IMR-90 (cell line): ENCODE measurements around the gene BRD3. TPM values are rescaled to one million over a fixed set of nuclear protein-coding genes. Genes with fewer than 3 reads are reported as not detected.

Experiments
- ATAC-seq: fragments of 200-7000 bp; cut with Tn5 transposase; 2 replicates; pipeline ENCODE4 v1.9.1; 2020; ENCODE audit warnings: low read depth, mild to moderate bottlenecking, moderate library complexity
- BruUV-seq: library from RNA; stranded (reverse); fragments of 400-500 nt; replicated peaks from 2 replicates; lab custom pipeline; 2021; lab: Mats Ljungman, UMichigan
- CTCF ChIA-PET: fragments of 300-600 bp; formaldehyde crosslinking; extraction: SDS; loops from one replicate; lab custom pipeline; 2021; ENCODE audit warnings: antibody characterized with exemption; lab: Yijun Ruan, JAX
- POLR2A ChIA-PET: fragments of 300-600 bp; sonication (Branson Sonifier 250); formaldehyde crosslinking; loops from one replicate; lab custom pipeline; 2022; ENCODE audit warnings: antibody characterized with exemption; ENCODE audit not compliant: unreplicated experiment; lab: Charles Lee
- DNase-seq: peaks from one replicate; pipeline ENCODE4 v3.0.0; 2013
- H2AFZ ChIP-seq: replicated peaks from 2 replicates; pipeline ENCODE3; 2013; ENCODE audit warnings: low read length, mild to moderate bottlenecking; ENCODE audit not compliant: poor library complexity
- H2AK5ac ChIP-seq: 2 replicates; pipeline ENCODE4 v1.6.1; 2013; ENCODE audit warnings: low read depth, low read length, inconsistent platforms
- H2AK9ac ChIP-seq: replicated peaks from 2 replicates; pipeline ENCODE3; 2013; ENCODE audit warnings: mild to moderate bottlenecking, low read depth, low read length, moderate library complexity; ENCODE audit not compliant: poor library complexity
- H2BK120ac ChIP-seq: 2 replicates; pipeline ENCODE4 v1.6.1; 2013; ENCODE audit warnings: low read depth, low read length, inconsistent platforms
- H2BK15ac ChIP-seq: 3 replicates; pipeline ENCODE4 v1.6.1; 2013; ENCODE audit warnings: low read depth, low read length, inconsistent platforms
- H2BK20ac ChIP-seq: 2 replicates; pipeline ENCODE4 v1.6.1; 2013; ENCODE audit warnings: low read depth, mild to moderate bottlenecking, inconsistent platforms, low read length, moderate library complexity
- H2BK5ac ChIP-seq: 2 replicates; pipeline ENCODE4 v1.6.1; 2013; ENCODE audit warnings: mild to moderate bottlenecking, low read depth, low read length, inconsistent platforms; ENCODE audit not compliant: poor library complexity, severe bottlenecking
- H3K14ac ChIP-seq: replicated peaks from 2 replicates; pipeline ENCODE4 v1.6.1; 2013; ENCODE audit warnings: low read depth, low read length, inconsistent platforms
- H3K18ac ChIP-seq: 2 replicates; pipeline ENCODE4 v1.6.1; 2013; ENCODE audit warnings: low read depth, low read length, control low read depth
- H3K23ac ChIP-seq: 2 replicates; pipeline ENCODE4 v1.6.1; 2013; ENCODE audit warnings: low read depth, low read length, inconsistent platforms
- H3K27ac ChIP-seq: 2 replicates; pipeline ENCODE4 v1.5.1; 2013; ENCODE audit warnings: mild to moderate bottlenecking, control low read depth, low read length; ENCODE audit not compliant: insufficient read depth
- H3K27me3 ChIP-seq: 2 replicates; pipeline ENCODE4 v1.6.1; 2013; ENCODE audit warnings: low read length; ENCODE audit not compliant: control insufficient read depth, insufficient read depth
- H3K36me3 ChIP-seq: 2 replicates; pipeline ENCODE4 v1.6.1; 2013; ENCODE audit warnings: low read length, mixed read lengths; ENCODE audit not compliant: control insufficient read depth, insufficient read depth
- H3K4ac ChIP-seq: 2 replicates; pipeline ENCODE4 v1.6.1; 2013; ENCODE audit warnings: low read depth, low read length, inconsistent platforms
- H3K4me1 ChIP-seq: 2 replicates; pipeline ENCODE4 v1.6.1; 2013; ENCODE audit warnings: low read length, mixed read lengths; ENCODE audit not compliant: control insufficient read depth, insufficient read depth
- H3K4me2 ChIP-seq: 2 replicates; pipeline ENCODE4 v1.6.1; 2013; ENCODE audit warnings: low read depth, mild to moderate bottlenecking, control low read depth, low read length, moderate library complexity
- H3K4me3 ChIP-seq: 2 replicates; pipeline ENCODE4 v1.5.1; 2013; ENCODE audit warnings: low read depth, mild to moderate bottlenecking, control low read depth, low read length, moderate library complexity; ENCODE audit not compliant: insufficient read depth
- H3K56ac ChIP-seq: 2 replicates; pipeline ENCODE4 v1.6.1; 2013; ENCODE audit warnings: low read length, inconsistent platforms; ENCODE audit not compliant: insufficient read depth; ENCODE audit errors: extremely low read depth
- H3K79me1 ChIP-seq, 2 experiments: 2 replicates each; pipeline ENCODE4 v1.6.1; 2013; ENCODE audit warnings: low read length in 2 of 2, inconsistent platforms in 1 of 2, low read depth in 1 of 2
- H3K9ac ChIP-seq: 2 replicates; pipeline ENCODE4 v1.6.1; 2013; ENCODE audit warnings: low read depth, low read length, control low read depth
- H3K9me1 ChIP-seq: 2 replicates; pipeline ENCODE4 v1.6.1; 2013; ENCODE audit warnings: low read length, inconsistent platforms; ENCODE audit not compliant: insufficient read depth
- H3K9me3 ChIP-seq: 2 replicates; pipeline ENCODE4 v1.6.1; 2013; ENCODE audit warnings: low read length; ENCODE audit not compliant: control insufficient read depth, insufficient read depth
- H4K20me1 ChIP-seq: 2 replicates; pipeline ENCODE4 v1.6.1; 2013; ENCODE audit warnings: low read length, inconsistent platforms; ENCODE audit not compliant: insufficient read depth
- H4K5ac ChIP-seq: 2 replicates; pipeline ENCODE4 v1.6.1; 2013; ENCODE audit warnings: mild to moderate bottlenecking, low read depth, low read length, control low read depth
- H4K8ac ChIP-seq, 2 experiments: 2 replicates each; pipeline ENCODE4 v1.6.1; 2013; ENCODE audit warnings: low read depth in 2 of 2, low read length in 2 of 2, control low read depth in 1 of 2, inconsistent platforms in 1 of 2
- H4K91ac ChIP-seq: 2 replicates; pipeline ENCODE4 v1.6.1; 2013; ENCODE audit warnings: low read depth, low read length, inconsistent platforms; ENCODE audit not compliant: insufficient read depth
- BHLHE40 ChIP-seq: fragments of 150-350 bp; IDR thresholded peaks from 2 replicates; pipeline ENCODE4 v1.6.1; 2016; ENCODE audit warnings: mild to moderate bottlenecking, low read depth, low read length
- CEBPB ChIP-seq: IDR thresholded peaks from 2 replicates; pipeline ENCODE4 v1.6.1; 2012; ENCODE audit warnings: low read depth, low read length, improper control_type of control experiment
- CHD1 ChIP-seq: IDR thresholded peaks from 2 replicates; pipeline ENCODE4 v1.6.1; 2012; ENCODE audit warnings: low read depth, low read length, improper control_type of control experiment
- FOS ChIP-seq: fragments of 150-350 bp; IDR thresholded peaks from 2 replicates; pipeline ENCODE4 v1.6.1; 2016; ENCODE audit warnings: low read depth, low read length
- MAFK ChIP-seq: IDR thresholded peaks from 2 replicates; pipeline ENCODE4 v1.6.1; 2012; ENCODE audit warnings: low read depth, low read length, improper control_type of control experiment
- MAZ ChIP-seq: IDR thresholded peaks from 2 replicates; pipeline ENCODE4 v1.6.1; 2012; ENCODE audit warnings: low read depth, mild to moderate bottlenecking, low read length, improper control_type of control experiment, moderate library complexity, borderline replicate concordance
- MXI1 ChIP-seq: IDR thresholded peaks from 2 replicates; pipeline ENCODE4 v1.6.1; 2012; ENCODE audit warnings: low read depth, mild to moderate bottlenecking, low read length, moderate library complexity, borderline replicate concordance
- NFE2L2 ChIP-seq: fragments of 150-350 bp; IDR thresholded peaks from 2 replicates; pipeline ENCODE4 v1.6.1; 2016; ENCODE audit warnings: low read depth, mild to moderate bottlenecking, low read length
- POLR2A ChIP-seq: IDR thresholded peaks from 2 replicates; pipeline ENCODE4 v1.6.1; 2012; ENCODE audit warnings: mild to moderate bottlenecking, low read depth, low read length
- RAD21 ChIP-seq: IDR thresholded peaks from 2 replicates; pipeline ENCODE4 v1.6.1; 2012; ENCODE audit warnings: low read length, improper control_type of control experiment
- RCOR1 ChIP-seq: IDR thresholded peaks from 2 replicates; pipeline ENCODE4 v1.6.1; 2012; ENCODE audit warnings: mild to moderate bottlenecking, low read length, improper control_type of control experiment; ENCODE audit not compliant: insufficient replicate concordance
- RFX5 ChIP-seq: IDR thresholded peaks from 2 replicates; pipeline ENCODE4 v1.8.0; 2012; ENCODE audit warnings: low read depth, mild to moderate bottlenecking, low read length, moderate library complexity
- SMC3 ChIP-seq: fragments of 150-350 bp; IDR thresholded peaks from 2 replicates; pipeline ENCODE4 v1.6.1; 2016; ENCODE audit warnings: low read depth, mild to moderate bottlenecking, antibody characterized with exemption, low read length, moderate library complexity
- USF2 ChIP-seq: fragments of 150-350 bp; IDR thresholded peaks from 2 replicates; pipeline ENCODE4 v1.6.1; 2017; ENCODE audit warnings: mild to moderate bottlenecking, antibody characterized with exemption, low read length, low read depth
- WGBS, 2 experiments: methylation state at CpG; one replicate each; pipeline versions ENCODE4 v1.1.5 to v1.1.7; 2013; ENCODE audit warnings: missing lambda C conversion rate in 2 of 2; ENCODE audit not compliant: insufficient read length in 1 of 2; ENCODE audit errors: extremely low coverage in 2 of 2; 5-methylcytosine and 5-hydroxymethylcytosine counted together
- dilution Hi-C: fragments of 300-500 bp; cut with HindIII; formaldehyde crosslinking; loops from one replicate; pipeline ENCODE4 v1.14.3; 2018; ENCODE audit warnings: low sequenced_read_pairs; ENCODE audit not compliant: unreplicated experiment
- in situ Hi-C: fragments of 300-500 bp; cut with MboI; formaldehyde crosslinking; loops from 3 replicates; pipeline ENCODE4 v1.14.3; 2019; ENCODE audit warnings: low sequenced_read_pairs, inconsistent platforms, mixed read lengths
- intact Hi-C: fragments of 100-400 bp; cut with micrococcal nuclease; formaldehyde crosslinking; loops from 2 replicates; pipeline ENCODE4 v1.10.0; 2022
- polyA plus RNA-seq, 3 experiments: library from polyadenylated mRNA; depleted of rRNA; stranded (reverse); fragments of >200 nt; gene quantifications; 2 replicates each; pipeline ENCODE4 v1.2.3, GENCODE V29; 2012; ENCODE audit warnings: low replicate concordance in 1 of 3
- total RNA-seq: library from RNA; depleted of rRNA; stranded (reverse); fragments of >200 nt; gene quantifications from 2 replicates; pipeline ENCODE4 v1.2.3, GENCODE V29; 2012
- TF ChIP-seq, protein P1 (sequence below): fragments of 150-350 bp; IDR thresholded peaks from 2 replicates; pipeline ENCODE4 v1.6.1; 2016; ENCODE audit warnings: low read depth, mild to moderate bottlenecking, low read length, moderate library complexity, borderline replicate concordance
- TF ChIP-seq, protein P2 (sequence below): conservative IDR thresholded peaks from 2 replicates; pipeline ENCODE4 v1.5.1; 2012; ENCODE audit warnings: mild to moderate bottlenecking, low read depth, low read length, improper control_type of control experiment

BRD3 gene
- total and polyA plus RNA-seq, 2 of the 4 experiments (the other 2 are of a cell fraction) = 2.2 to 7.1 TPM

- no peak for ATAC-seq
- CTCF ChIA-PET = interaction anchor here (0.6 kb wide), 1 partner anchor 34 kb away, joined by 3 read pairs; no protein-coding TSS in a partner anchor
- dilution Hi-C loops = no loop called here
Observed at GRCh38 chr9:134073500-134073899, 5.7 kb upstream of the BRD3 start.

More at GRCh38 chr9:134073500-134073899, 5.7 kb upstream of the BRD3 start:
- no peaks in the 10 kb centered on the region for H4K20me1 ChIP-seq
- no peak overlapping the region for H2AK9ac ChIP-seq
- POLR2A ChIA-PET = no interaction called here
- TF ChIP-seq, protein P1, sequence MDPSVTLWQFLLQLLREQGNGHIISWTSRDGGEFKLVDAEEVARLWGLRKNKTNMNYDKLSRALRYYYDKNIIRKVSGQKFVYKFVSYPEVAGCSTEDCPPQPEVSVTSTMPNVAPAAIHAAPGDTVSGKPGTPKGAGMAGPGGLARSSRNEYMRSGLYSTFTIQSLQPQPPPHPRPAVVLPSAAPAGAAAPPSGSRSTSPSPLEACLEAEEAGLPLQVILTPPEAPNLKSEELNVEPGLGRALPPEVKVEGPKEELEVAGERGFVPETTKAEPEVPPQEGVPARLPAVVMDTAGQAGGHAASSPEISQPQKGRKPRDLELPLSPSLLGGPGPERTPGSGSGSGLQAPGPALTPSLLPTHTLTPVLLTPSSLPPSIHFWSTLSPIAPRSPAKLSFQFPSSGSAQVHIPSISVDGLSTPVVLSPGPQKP = no peak
- TF ChIP-seq MAFK (no peak), RCOR1 (no peak), RAD21 (no peak), SMC3 (no peak), FOS (no peak), CHD1 (no peak), MAZ (no peak), NFE2L2 (no peak), CEBPB (no peak), BHLHE40 (no peak), USF2 (no peak), MXI1 (no peak), POLR2A (no peak), RFX5 (no peak)
- TF ChIP-seq, protein P2, sequence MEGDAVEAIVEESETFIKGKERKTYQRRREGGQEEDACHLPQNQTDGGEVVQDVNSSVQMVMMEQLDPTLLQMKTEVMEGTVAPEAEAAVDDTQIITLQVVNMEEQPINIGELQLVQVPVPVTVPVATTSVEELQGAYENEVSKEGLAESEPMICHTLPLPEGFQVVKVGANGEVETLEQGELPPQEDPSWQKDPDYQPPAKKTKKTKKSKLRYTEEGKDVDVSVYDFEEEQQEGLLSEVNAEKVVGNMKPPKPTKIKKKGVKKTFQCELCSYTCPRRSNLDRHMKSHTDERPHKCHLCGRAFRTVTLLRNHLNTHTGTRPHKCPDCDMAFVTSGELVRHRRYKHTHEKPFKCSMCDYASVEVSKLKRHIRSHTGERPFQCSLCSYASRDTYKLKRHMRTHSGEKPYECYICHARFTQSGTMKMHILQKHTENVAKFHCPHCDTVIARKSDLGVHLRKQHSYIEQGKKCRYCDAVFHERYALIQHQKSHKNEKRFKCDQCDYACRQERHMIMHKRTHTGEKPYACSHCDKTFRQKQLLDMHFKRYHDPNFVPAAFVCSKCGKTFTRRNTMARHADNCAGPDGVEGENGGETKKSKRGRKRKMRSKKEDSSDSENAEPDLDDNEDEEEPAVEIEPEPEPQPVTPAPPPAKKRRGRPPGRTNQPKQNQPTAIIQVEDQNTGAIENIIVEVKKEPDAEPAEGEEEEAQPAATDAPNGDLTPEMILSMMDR = no peak
- no peak overlapping the region for H3K18ac ChIP-seq
- H2BK20ac ChIP-seq = no peak overlapping the region
- in situ Hi-C loops (no loop called here), intact Hi-C loops (no loop called here)
- H3K14ac ChIP-seq = no peak overlapping the region
- no peak for DNase-seq
- H4K5ac ChIP-seq = no peak overlapping the region
- H4K91ac ChIP-seq = no peak overlapping the region
- no peak overlapping the region for H3K4me3 ChIP-seq
- H2BK15ac ChIP-seq = no peak overlapping the region
- peaks cover 36% of the 10 kb centered on the region for H3K27me3 ChIP-seq
- no peak overlapping the region for H2BK120ac ChIP-seq
- no peak overlapping the region for H4K8ac ChIP-seq
- no peak overlapping the region for H3K23ac ChIP-seq
- H3K79me1 ChIP-seq = no peaks in the 10 kb centered on the region
- no peak overlapping the region for H2BK5ac ChIP-seq
- BruUV-seq = no TSS peak
- peaks cover 10% of the 10 kb centered on the region for H3K9me3 ChIP-seq
- no peak overlapping the region for H3K4me2 ChIP-seq
- H2AK5ac ChIP-seq = no peak overlapping the region
- H3K36me3 ChIP-seq = no peaks in the 10 kb centered on the region
- H3K9me1 ChIP-seq = no peaks in the 10 kb centered on the region
- H3K9ac ChIP-seq = no peak overlapping the region
- no peak overlapping the region for H2AFZ ChIP-seq
- H3K27ac ChIP-seq = no peak overlapping the region
- no peak overlapping the region for H3K4ac ChIP-seq
- WGBS, 2 experiments = no CpG with 5 or more reads among the region's 6 CpGs
- H3K4me1 ChIP-seq = no peaks in the 10 kb centered on the region
- H3K56ac ChIP-seq = no peak overlapping the region
